Testis (tissue), 2 donors: ENCODE data around the gene WFDC10A.

Experiments used
- CTCF ChIP-seq, 3 experiments: fragments of 450-650 bp in 2 of 3; fragments of 200-600 bp in 1 of 3; sonication (generic) in 1 of 3; IDR thresholded peaks; one replicate each; pipeline ENCODE4 v1.5.1; 2016 to 2019; ENCODE audit warnings: antibody characterized with exemption in 3 of 3, mild to moderate bottlenecking in 2 of 3, moderate library complexity in 1 of 3
- POLR2A ChIP-seq: fragments of 450-650 bp; IDR thresholded peaks from one replicate; pipeline ENCODE4 v1.6.1; 2017; ENCODE audit warnings: antibody characterized with exemption, mild to moderate bottlenecking, moderate library complexity

- TF ChIP-seq CTCF (IDR thresholded peaks at IDR 0.05): no peak
- TF ChIP-seq POLR2A: no peak
These were observed 43.2 kb downstream of the WFDC10A start for GRCh38 chr20:45672765-45673164.
